ENCODE data around the gene LZTS3.

The LZTS3 gene

GRCh38 chr20:3181270-3181669, 7.9 kb upstream of the LZTS3 start:
- no peak for TF ChIP-seq GATA1 (IDR thresholded peaks at IDR 0.05; ENCODE audit: low read depth, low read length)
- no peak for TF ChIP-seq POLR2A (IDR thresholded peaks at IDR 0.05; ENCODE audit: low read length)
- DNase-seq: no peak

GRCh38 chr20:3180319-3180718, 7.0 kb upstream of the LZTS3 start:
- no peak for DNase-seq
- TF ChIP-seq GATA1 (IDR thresholded peaks at IDR 0.05; ENCODE audit: low read depth, low read length) (no peak), POLR2A (IDR thresholded peaks at IDR 0.05; ENCODE audit: low read length) (no peak)

GRCh38 chr20:3177746-3178485, 4.6 kb upstream of the LZTS3 start:
- peak in 1 of 2 experiments; percentile 26 for DNase-seq
- TF ChIP-seq GATA1 (IDR thresholded peaks at IDR 0.05; ENCODE audit: low read depth, low read length) (no peak), POLR2A (IDR thresholded peaks at IDR 0.05; ENCODE audit: low read length) (no peak)

GRCh38 chr20:3175270-3175669, 1.9 kb upstream of the LZTS3 start:
- TF ChIP-seq POLR2A (IDR thresholded peaks at IDR 0.05; ENCODE audit: low read length): no peak
- TF ChIP-seq GATA1 (IDR thresholded peaks at IDR 0.05; ENCODE audit: low read depth, low read length): no peak
- no peak for DNase-seq

GRCh38 chr20:3174442-3175261, 1.3 kb upstream of the LZTS3 start:
- no peak for TF ChIP-seq POLR2A (IDR thresholded peaks at IDR 0.05; ENCODE audit: low read length)
- no peak for TF ChIP-seq GATA1 (IDR thresholded peaks at IDR 0.05; ENCODE audit: low read depth, low read length)
- DNase-seq: no peak

- TF ChIP-seq POLR2A (IDR thresholded peaks at IDR 0.05; ENCODE audit: low read length) (no peak), GATA1 (IDR thresholded peaks at IDR 0.05; ENCODE audit: low read depth, low read length) (no peak)
- peak; percentile 86 to 92 for DNase-seq
These were observed 477 bp upstream of the LZTS3 start for GRCh38 chr20:3173610-3174441.

- DNase-seq: no peak
- no peak for TF ChIP-seq GATA1 (IDR thresholded peaks at IDR 0.05; ENCODE audit: low read depth, low read length)
- no peak for TF ChIP-seq POLR2A (IDR thresholded peaks at IDR 0.05; ENCODE audit: low read length)
These were observed 1.0 kb downstream of the LZTS3 start for GRCh38 chr20:3172126-3172932.

GRCh38 chr20:3171391-3172125, 1.8 kb downstream of the LZTS3 start:
- no peak for DNase-seq
- TF ChIP-seq GATA1 (IDR thresholded peaks at IDR 0.05; ENCODE audit: low read depth, low read length): no peak
- no peak for TF ChIP-seq POLR2A (IDR thresholded peaks at IDR 0.05; ENCODE audit: low read length)

- TF ChIP-seq POLR2A (IDR thresholded peaks at IDR 0.05; ENCODE audit: low read length): no peak
- no peak for TF ChIP-seq GATA1 (IDR thresholded peaks at IDR 0.05; ENCODE audit: low read depth, low read length)
- DNase-seq: no peak
These were observed 4.3 kb downstream of the LZTS3 start for GRCh38 chr20:3168829-3169590.

- TF ChIP-seq POLR2A (IDR thresholded peaks at IDR 0.05; ENCODE audit: low read length) (no peak), GATA1 (IDR thresholded peaks at IDR 0.05; ENCODE audit: low read depth, low read length) (no peak)
- DNase-seq: peak in 1 of 2 experiments; percentile 14
These were observed 5.1 kb downstream of the LZTS3 start for GRCh38 chr20:3168079-3168828.

- no peak for DNase-seq
- TF ChIP-seq POLR2A (IDR thresholded peaks at IDR 0.05; ENCODE audit: low read length): no peak
- TF ChIP-seq GATA1 (IDR thresholded peaks at IDR 0.05; ENCODE audit: low read depth, low read length): no peak
These were observed 5.6 kb downstream of the LZTS3 start for GRCh38 chr20:3167738-3168078.

Measured in erythroblast (primary cell).